Stimulated activated CD8-positive, alpha-beta memory T cell treated with anti-CD3 and anti-CD28 coated beads, Interleukin-15, amount 100 ng/mL, for 24 hours (primary cell): ENCODE results near the gene RPUSD2.

Source experiments
- DNase-seq: peaks from one replicate; pipeline ENCODE4 v3.0.0-alpha.2; 2020; ENCODE audit warnings: low read depth

Gene RPUSD2, protein sequence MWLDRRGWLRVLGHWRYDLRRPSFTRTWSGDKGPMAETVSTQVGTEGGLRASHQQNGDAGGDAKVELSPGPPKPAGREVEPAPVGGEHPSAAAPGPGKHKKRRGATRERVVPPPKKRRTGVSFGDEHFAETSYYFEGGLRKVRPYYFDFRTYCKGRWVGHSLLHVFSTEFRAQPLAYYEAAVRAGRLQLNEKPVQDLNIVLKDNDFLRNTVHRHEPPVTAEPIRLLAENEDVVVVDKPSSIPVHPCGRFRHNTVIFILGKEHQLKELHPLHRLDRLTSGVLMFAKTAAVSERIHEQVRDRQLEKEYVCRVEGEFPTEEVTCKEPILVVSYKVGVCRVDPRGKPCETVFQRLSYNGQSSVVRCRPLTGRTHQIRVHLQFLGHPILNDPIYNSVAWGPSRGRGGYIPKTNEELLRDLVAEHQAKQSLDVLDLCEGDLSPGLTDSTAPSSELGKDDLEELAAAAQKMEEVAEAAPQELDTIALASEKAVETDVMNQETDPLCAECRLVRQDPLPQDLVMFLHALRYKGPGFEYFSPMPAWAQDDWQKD

DNA sequence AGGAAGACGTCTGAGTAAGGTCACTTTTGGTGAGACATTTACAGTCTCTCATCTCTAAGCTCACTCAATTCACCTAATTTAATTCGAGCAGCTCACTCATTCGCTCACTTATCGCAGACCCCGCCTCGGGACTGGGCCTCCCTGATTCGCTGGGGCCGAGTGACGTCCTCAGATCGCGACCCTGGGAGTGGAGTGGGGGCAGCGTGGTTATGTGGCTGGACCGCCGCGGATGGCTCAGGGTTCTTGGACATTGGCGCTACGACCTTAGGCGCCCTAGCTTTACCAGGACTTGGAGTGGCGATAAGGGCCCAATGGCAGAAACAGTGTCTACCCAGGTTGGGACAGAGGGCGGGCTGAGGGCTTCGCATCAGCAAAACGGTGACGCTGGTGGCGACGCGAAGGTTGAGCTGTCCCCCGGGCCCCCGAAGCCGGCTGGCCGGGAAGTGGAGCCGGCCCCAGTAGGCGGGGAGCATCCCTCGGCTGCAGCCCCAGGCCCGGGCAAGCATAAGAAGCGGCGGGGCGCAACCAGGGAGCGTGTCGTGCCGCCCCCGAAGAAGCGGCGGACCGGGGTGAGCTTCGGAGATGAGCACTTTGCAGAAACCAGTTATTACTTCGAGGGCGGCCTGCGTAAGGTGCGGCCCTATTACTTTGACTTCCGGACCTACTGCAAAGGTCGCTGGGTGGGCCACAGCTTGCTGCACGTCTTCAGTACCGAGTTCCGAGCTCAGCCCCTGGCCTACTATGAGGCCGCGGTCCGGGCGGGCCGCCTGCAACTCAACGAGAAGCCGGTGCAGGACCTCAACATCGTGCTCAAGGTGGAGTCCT, at the start of gene RPUSD2:
RPUSD2 (plus strand) TSS at position 171 of the 825 bp plus-strand sequence; CDS start at position 210, 39 bp downstream.
- DNase-seq, result peak; percentile 83

DNA sequence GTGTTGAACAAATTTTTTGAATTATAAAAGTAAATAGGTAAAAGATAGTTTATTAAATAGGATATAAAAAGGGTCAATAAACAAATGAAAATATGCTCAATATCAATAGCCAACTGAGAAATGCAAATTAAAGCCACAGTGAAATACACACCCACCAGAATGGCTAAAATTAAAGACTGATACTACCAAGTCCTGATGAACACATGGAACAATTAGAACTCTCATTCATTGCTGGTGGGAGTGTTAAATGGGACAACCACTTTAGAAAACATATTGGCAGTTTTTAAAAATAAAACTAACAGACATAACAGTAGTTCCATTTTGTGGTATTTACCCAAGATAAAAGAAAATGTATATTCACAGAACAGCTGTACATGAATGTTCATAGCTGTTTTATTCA, 45.5 kb upstream of the RPUSD2 start:
- DNase-seq, result no peak

GRCh38 chr15:40525855-40526254, 43.2 kb upstream of the RPUSD2 start:
- no peak for DNase-seq

DNA sequence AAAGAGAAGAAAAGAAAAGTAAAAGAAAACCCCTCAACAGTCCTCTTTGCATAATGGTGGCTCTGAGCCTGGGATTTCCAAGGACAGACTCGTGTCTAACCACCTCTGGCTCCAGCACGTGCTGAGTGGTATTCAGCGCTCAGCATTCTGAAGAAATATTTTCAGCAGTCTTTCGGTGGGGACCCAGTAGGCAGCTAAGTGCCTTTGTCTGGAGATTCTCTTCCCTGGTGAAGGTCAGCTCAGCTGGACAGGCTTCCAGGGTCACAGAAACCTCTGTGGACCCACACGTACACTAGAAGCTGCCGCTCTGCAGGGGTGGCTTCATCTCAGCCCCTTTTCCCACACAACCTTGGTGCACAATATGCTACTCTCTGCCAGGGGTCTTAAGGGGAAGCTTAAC, 40.3 kb upstream of the RPUSD2 start:
- DNase-seq, result no peak

GRCh38 chr15:40533763-40534364, 35.2 kb upstream of the RPUSD2 start:
- DNase-seq, result no peak

GRCh38 chr15:40534371-40534770, 34.7 kb upstream of the RPUSD2 start:
- no peak for DNase-seq

- no peak for DNase-seq
Observed at GRCh38 chr15:40536501-40536900, 32.6 kb upstream of the RPUSD2 start.

- DNase-seq, result no peak
Observed at GRCh38 chr15:40538976-40539375, 30.1 kb upstream of the RPUSD2 start.

- DNase-seq, result no peak
Observed at GRCh38 chr15:40543082-40543481, 26.0 kb upstream of the RPUSD2 start.

GRCh38 chr15:40543631-40544294, 25.3 kb upstream of the RPUSD2 start:
- no peak for DNase-seq

DNA sequence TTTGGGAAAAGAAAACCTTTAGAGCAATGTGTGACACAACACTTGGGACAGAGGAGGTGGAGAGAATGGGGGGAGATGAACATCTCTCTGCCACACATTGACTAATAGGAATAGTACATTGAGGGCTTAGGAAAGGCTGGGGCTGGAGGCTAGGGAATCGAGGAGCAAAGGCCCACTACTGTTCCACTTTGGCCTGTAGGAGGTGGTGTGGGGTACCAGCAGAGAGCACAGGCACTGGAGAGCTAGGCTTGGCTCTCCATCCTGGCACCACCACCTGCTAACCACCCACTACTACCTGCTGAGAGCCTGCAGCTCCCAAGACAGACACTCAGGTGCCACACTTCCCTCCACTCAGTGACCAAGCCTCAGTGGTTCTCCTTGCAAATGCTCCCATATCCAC, 23.6 kb upstream of the RPUSD2 start:
- DNase-seq, result no peak

GRCh38 chr15:40548610-40549009, 20.5 kb upstream of the RPUSD2 start:
- no peak for DNase-seq

GRCh38 chr15:40549894-40550293, 19.2 kb upstream of the RPUSD2 start:
- no peak for DNase-seq

- no peak for DNase-seq
Observed at GRCh38 chr15:40550341-40551037, 18.6 kb upstream of the RPUSD2 start.

DNA sequence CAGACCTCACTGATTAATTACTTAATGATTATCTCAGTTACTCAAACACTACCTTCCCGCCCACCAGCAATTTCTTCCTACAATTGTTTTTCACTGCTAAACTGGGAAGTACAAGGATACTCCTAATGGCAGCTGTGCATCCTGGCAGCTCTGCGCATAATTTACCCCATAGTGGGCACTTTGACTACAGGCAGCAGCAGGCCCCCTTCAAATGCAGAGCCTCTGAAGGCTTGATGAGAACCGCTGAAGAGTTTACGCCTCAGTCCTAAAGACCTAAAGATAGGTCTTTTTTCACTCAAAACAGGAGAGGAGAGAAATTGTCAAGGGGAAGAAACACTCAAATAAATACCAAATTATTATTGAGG, 15.0 kb upstream of the RPUSD2 start:
- no peak for DNase-seq

- DNase-seq, result no peak
Observed at GRCh38 chr15:40555876-40556275, 13.2 kb upstream of the RPUSD2 start.

GRCh38 chr15:40558952-40559742, 10.0 kb upstream of the RPUSD2 start:
- DNase-seq, result no peak

DNA sequence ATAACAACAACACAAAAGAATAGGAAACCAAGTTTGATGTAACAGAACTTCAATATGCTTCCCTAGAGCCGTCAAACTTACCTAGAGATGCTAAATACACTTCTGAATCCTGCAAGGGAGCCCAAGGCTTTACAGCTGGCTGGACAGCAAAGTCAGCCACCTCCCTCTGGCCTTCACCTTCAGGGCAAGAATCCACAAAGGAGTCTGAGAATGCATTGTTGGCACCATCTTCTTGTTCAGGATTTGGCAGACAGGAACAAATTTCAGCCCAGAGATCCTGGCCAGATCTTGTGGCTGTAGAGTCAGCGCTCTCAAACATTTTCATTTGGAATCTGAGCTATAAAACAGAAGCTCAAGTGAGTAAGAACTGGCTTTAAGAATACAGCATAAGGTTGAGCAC, 6.4 kb upstream of the RPUSD2 start:
- DNase-seq, result no peak

GRCh38 chr15:40563426-40563825, 5.7 kb upstream of the RPUSD2 start:
- no peak for DNase-seq

GRCh38 chr15:40564591-40565332, 4.3 kb upstream of the RPUSD2 start, which contains the start of gene CCDC32:
Gene CCDC32, minus strand, starts transcription at chr15:40565042. Its CDS starts 2,027 bp downstream, at chr15:40563015.
- peak; percentile 75 for DNase-seq
